GM12878 (cell line): Measurements from ENCODE around the gene IGFALS. TPM values are rescaled to one million over a fixed set of nuclear protein-coding genes. Genes with fewer than 3 reads are reported as not detected.

ENCODE experiments used
- ATAC-seq: fragments of 200-7000 bp; cut with Tn5 transposase; 3 replicates; pipeline ENCODE4 v1.9.1; 2020; ENCODE audit warnings: mild to moderate bottlenecking, moderate library complexity
- BruUV-seq: library from RNA; stranded (reverse); fragments of 400-500 nt; replicated peaks from 2 replicates; lab custom pipeline; 2021; lab: Mats Ljungman, UMichigan
- CTCF ChIA-PET: fragments of 300-600 bp; sonication (Branson Sonifier 250); formaldehyde crosslinking; extraction: SDS; loops from one replicate; lab custom pipeline; 2021; ENCODE audit warnings: inconsistent platforms; lab: Yijun Ruan, JAX
- POLR2A ChIA-PET: fragments of 350-600 bp; formaldehyde crosslinking; extraction: SDS; loops from one replicate; lab custom pipeline; 2021; ENCODE audit warnings: inconsistent platforms; lab: Charles Lee
- RAD21 ChIA-PET: fragments of 300-600 bp; sonication (Branson Sonifier 250); formaldehyde crosslinking; loops from one replicate; lab custom pipeline; 2023; ENCODE audit warnings: antibody characterized with exemption; ENCODE audit not compliant: unreplicated experiment; lab: Charles Lee
- SMC1A ChIA-PET: fragments of 300-600 bp; sonication (Branson Sonifier 250); formaldehyde crosslinking; loops from one replicate; lab custom pipeline; 2023; ENCODE audit not compliant: unreplicated experiment, uncharacterized antibody; lab: Charles Lee
- DNase-seq: peaks from one replicate; pipeline ENCODE4 v3.0.0-alpha.2; 2011; ENCODE audit warnings: low read depth, low spot score
- FAIRE-seq: peaks from 3 replicates; lab custom pipeline; 2011; peaks lifted over from hg19 to GRCh38; lab: Jason Lieb, UNC
- H2AFZ ChIP-seq: 2 replicates; pipeline ENCODE4 v1.6.0; 2011; ENCODE audit warnings: low read depth, low read length, control low read depth; ENCODE audit not compliant: control insufficient read depth
- H3K27ac ChIP-seq: 2 replicates; pipeline ENCODE4 v1.5.1; 2011; ENCODE audit warnings: control low read depth; ENCODE audit not compliant: control insufficient read depth, insufficient read depth
- H3K27me3 ChIP-seq, 2 experiments: replicated peaks in 1 of 2; 2 replicates each; pipeline versions ENCODE4 v1.6.0 to v1.6.1; 2011; ENCODE audit warnings: low read length in 1 of 2; ENCODE audit not compliant: control insufficient read depth in 2 of 2, insufficient read depth in 2 of 2
- H3K36me3 ChIP-seq, 2 experiments: 2 replicates each; pipeline ENCODE4 v1.5.1; 2011; ENCODE audit warnings: low read length in 1 of 2; ENCODE audit not compliant: control insufficient read depth in 2 of 2, insufficient read depth in 2 of 2
- H3K4me1 ChIP-seq: 2 replicates; pipeline ENCODE4 v1.6.1; 2011; ENCODE audit warnings: mild to moderate bottlenecking, low read length, moderate library complexity, mixed read lengths; ENCODE audit not compliant: control insufficient read depth, insufficient read depth
- H3K4me2 ChIP-seq: 2 replicates; pipeline ENCODE4 v1.6.0; 2011; ENCODE audit warnings: control low read depth; ENCODE audit not compliant: control insufficient read depth, insufficient read depth
- H3K4me3 ChIP-seq: fragments of 200-600 bp; sonication (generic); 2 replicates; pipeline ENCODE4 v1.5.1; 2016
- H3K79me2 ChIP-seq: 2 replicates; pipeline ENCODE4 v1.6.0; 2011; ENCODE audit warnings: low read length; ENCODE audit not compliant: control insufficient read depth, insufficient read depth
- H3K9ac ChIP-seq: 2 replicates; pipeline ENCODE4 v1.8.0; 2011; ENCODE audit warnings: low read length, control low read depth, mixed read lengths; ENCODE audit not compliant: control insufficient read depth, insufficient read depth
- H3K9me3 ChIP-seq: replicated peaks from 3 replicates; pipeline ENCODE4 v1.5.1; 2011; ENCODE audit warnings: mild to moderate bottlenecking, low read length; ENCODE audit not compliant: control insufficient read depth, insufficient read depth
- H4K20me1 ChIP-seq: 2 replicates; pipeline ENCODE4 v1.6.0; 2011; ENCODE audit not compliant: control insufficient read depth, insufficient read depth
- BCLAF1 ChIP-seq: fragments of 450-650 bp; IDR thresholded peaks from 2 replicates; pipeline ENCODE4 v1.6.1; 2017; ENCODE audit warnings: antibody characterized with exemption, mild to moderate bottlenecking, moderate library complexity
- POLR2A ChIP-seq: IDR thresholded peaks from 2 replicates; pipeline ENCODE4 v1.6.1; 2011; ENCODE audit warnings: low read depth, mild to moderate bottlenecking, low read length
- SREBF1 ChIP-seq: IDR thresholded peaks from 2 replicates; pipeline ENCODE4 v1.6.1; 2012; ENCODE audit warnings: mild to moderate bottlenecking, low read length
- ZBTB40 ChIP-seq: fragments of 450-650 bp; IDR thresholded peaks from 2 replicates; pipeline ENCODE4 v1.6.1; 2016; ENCODE audit warnings: mild to moderate bottlenecking, moderate library complexity, borderline replicate concordance
- WGBS: methylation state at CpG from one replicate; pipeline ENCODE4 v1.1.6; 2016; ENCODE audit warnings: low lambda C conversion rate; ENCODE audit not compliant: insufficient replicate concordance, insufficient coverage; ENCODE audit errors: missing lambda C conversion rate; 5-methylcytosine and 5-hydroxymethylcytosine counted together
- in situ Hi-C: fragments of 300-500 bp; cut with MboI; formaldehyde crosslinking; loops from 9 replicates; pipeline ENCODE4 v1.14.3; 2018; ENCODE audit warnings: mixed read lengths
- intact Hi-C: fragments of 100-400 bp; cut with micrococcal nuclease; formaldehyde crosslinking; loops from one replicate; pipeline ENCODE4 v1.14.2; 2022; ENCODE audit not compliant: unreplicated experiment
- polyA plus RNA-seq, 11 experiments: library from polyadenylated mRNA; depleted of rRNA in 4 of 11; unstranded in 6 of 11; stranded (reverse) in 5 of 11; fragments of >200 nt; fragmentation: Nextera tagmentation in 4 of 11; fragmentation: Illumina TruSeq in 1 of 11; extraction: Ambion mirVana in 4 of 11; extraction: Trizol in 1 of 11; gene quantifications; 1 replicate in 1 of 11; 2 replicates in 10 of 11; pipeline versions ENCODE4 v1.2.1 to v1.2.3, GENCODE V29; 2011 to 2016; ENCODE audit warnings: inconsistent platforms in 2 of 11, missing spikeins in 2 of 11, low read depth in 1 of 11
- total RNA-seq, 4 experiments: library from RNA; depleted of rRNA in 3 of 4; stranded (reverse); fragments of >200 nt in 3 of 4; fragmentation: Illumina TruSeq in 1 of 4; extraction: Trizol in 1 of 4; gene quantifications; 2 replicates each; pipeline versions ENCODE4 v1.2.1 to v1.2.3, GENCODE V29; 2013 to 2021

Gene IGFALS
- total and polyA plus RNA-seq, 10 of the 15 experiments (the other 5 are each of a cell fraction or from before 2014, with no cell fraction given): 0.04 to 0.11 TPM; not detected in 8

- no peak for TF ChIP-seq ZBTB40
Measured at GRCh38 chr16:1820946-1821290, 27.4 kb upstream of the IGFALS start (continued).

- ATAC-seq (no peak), FAIRE-seq (no peak), DNase-seq (no peak)
- Histone ChIP-seq H2AFZ (no peak overlapping the region), H3K4me2 (no peak overlapping the region), H4K20me1 (no peaks in the 10 kb centered on the region), H3K4me1 (no peaks in the 10 kb centered on the region), H3K36me3 (no peaks in the 10 kb centered on the region; a peak in 2 of 4 replicates), H3K27ac (no peak overlapping the region), H3K4me3 (no peak overlapping the region), H3K9ac (no peak overlapping the region), H3K27me3 (no peaks in the 10 kb centered on the region), H3K79me2 (no peaks in the 10 kb centered on the region), H3K9me3 (no peaks in the 10 kb centered on the region)
- CTCF ChIA-PET: no interaction called here
- WGBS: 80% methylated on average over 24 of the region's 25 CpGs
- no peak for TF ChIP-seq BCLAF1
- no peak for TF ChIP-seq SREBF1
- 0 out of 2 replicates have a peak, but pooled peaks have one; percentile 11 for TF ChIP-seq POLR2A
- SMC1A ChIA-PET: no interaction called here
- POLR2A ChIA-PET: no interaction called here
- BruUV-seq: no TSS peak
- in situ Hi-C loops (no loop called here), intact Hi-C loops (no loop called here)
- RAD21 ChIA-PET: no interaction called here
Measured at GRCh38 chr16:1820096-1820945, 26.8 kb upstream of the IGFALS start.
